PFSK-1 (cell line): ENCODE results near the gene CC2D1A.

Experiments
- FOXP2 ChIP-seq: optimal IDR thresholded peaks from 2 replicates; pipeline ENCODE3; 2011; ENCODE audit warnings: borderline replicate concordance, control low read depth, inconsistent platforms; ENCODE audit not compliant: insufficient read depth; ENCODE audit errors: extremely low read length, extremely low read depth
- POLR2AphosphoS5 ChIP-seq: IDR thresholded peaks from 2 replicates; pipeline ENCODE4 v1.6.1; 2012; ENCODE audit warnings: low read depth, mild to moderate bottlenecking, control low read depth, low read length, moderate library complexity
- SIN3A ChIP-seq: IDR thresholded peaks from 2 replicates; pipeline ENCODE4 v1.6.1; 2012; ENCODE audit warnings: mild to moderate bottlenecking, low read length, moderate library complexity, borderline replicate concordance; ENCODE audit not compliant: insufficient read depth
- TAF1 ChIP-seq: IDR thresholded peaks from 2 replicates; pipeline ENCODE4 v1.6.1; 2012; ENCODE audit warnings: low read length, control low read depth, borderline replicate concordance; ENCODE audit not compliant: insufficient read depth
- TF ChIP-seq, protein P1 (sequence below), 2 experiments: IDR thresholded peaks; 2 replicates each; pipeline versions ENCODE4 v1.6.1 to v1.8.0; 2011 to 2012; ENCODE audit warnings: low read depth in 2 of 2, low read length in 2 of 2, control low read depth in 1 of 2, inconsistent platforms in 1 of 2, mild to moderate bottlenecking in 1 of 2, moderate library complexity in 1 of 2; ENCODE audit not compliant: insufficient read depth in 1 of 2

Gene CC2D1A

DNA sequence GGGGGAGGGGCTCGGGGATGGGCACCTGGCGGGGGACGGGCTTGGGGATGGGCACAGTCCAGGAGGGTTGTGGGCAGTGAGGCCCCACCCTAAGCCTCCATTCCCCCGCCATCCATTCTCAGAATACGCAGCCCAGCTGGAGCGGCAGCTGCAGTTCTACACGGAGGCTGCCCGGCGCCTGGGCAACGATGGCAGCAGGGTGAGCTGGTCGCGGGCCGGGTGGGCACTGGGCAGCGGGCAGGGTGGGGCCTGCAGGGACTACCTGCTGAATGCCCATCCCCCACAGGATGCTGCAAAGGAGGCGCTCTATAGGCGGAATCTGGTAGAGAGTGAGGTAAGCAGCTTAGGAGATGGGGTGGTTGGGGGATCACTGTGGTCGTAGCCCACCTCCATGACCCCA lies 24.0 kb downstream of the CC2D1A start:
- TF ChIP-seq FOXP2 (no peak), POLR2AphosphoS5 (no peak), SIN3A (no peak), TAF1 (no peak)
- TF ChIP-seq, protein P1, sequence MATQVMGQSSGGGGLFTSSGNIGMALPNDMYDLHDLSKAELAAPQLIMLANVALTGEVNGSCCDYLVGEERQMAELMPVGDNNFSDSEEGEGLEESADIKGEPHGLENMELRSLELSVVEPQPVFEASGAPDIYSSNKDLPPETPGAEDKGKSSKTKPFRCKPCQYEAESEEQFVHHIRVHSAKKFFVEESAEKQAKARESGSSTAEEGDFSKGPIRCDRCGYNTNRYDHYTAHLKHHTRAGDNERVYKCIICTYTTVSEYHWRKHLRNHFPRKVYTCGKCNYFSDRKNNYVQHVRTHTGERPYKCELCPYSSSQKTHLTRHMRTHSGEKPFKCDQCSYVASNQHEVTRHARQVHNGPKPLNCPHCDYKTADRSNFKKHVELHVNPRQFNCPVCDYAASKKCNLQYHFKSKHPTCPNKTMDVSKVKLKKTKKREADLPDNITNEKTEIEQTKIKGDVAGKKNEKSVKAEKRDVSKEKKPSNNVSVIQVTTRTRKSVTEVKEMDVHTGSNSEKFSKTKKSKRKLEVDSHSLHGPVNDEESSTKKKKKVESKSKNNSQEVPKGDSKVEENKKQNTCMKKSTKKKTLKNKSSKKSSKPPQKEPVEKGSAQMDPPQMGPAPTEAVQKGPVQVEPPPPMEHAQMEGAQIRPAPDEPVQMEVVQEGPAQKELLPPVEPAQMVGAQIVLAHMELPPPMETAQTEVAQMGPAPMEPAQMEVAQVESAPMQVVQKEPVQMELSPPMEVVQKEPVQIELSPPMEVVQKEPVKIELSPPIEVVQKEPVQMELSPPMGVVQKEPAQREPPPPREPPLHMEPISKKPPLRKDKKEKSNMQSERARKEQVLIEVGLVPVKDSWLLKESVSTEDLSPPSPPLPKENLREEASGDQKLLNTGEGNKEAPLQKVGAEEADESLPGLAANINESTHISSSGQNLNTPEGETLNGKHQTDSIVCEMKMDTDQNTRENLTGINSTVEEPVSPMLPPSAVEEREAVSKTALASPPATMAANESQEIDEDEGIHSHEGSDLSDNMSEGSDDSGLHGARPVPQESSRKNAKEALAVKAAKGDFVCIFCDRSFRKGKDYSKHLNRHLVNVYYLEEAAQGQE (IDR thresholded peaks at IDR 0.05; ENCODE audit: insufficient read depth in 1 of 2, low read depth in 2 of 2, low read length in 2 of 2): no peak

DNA sequence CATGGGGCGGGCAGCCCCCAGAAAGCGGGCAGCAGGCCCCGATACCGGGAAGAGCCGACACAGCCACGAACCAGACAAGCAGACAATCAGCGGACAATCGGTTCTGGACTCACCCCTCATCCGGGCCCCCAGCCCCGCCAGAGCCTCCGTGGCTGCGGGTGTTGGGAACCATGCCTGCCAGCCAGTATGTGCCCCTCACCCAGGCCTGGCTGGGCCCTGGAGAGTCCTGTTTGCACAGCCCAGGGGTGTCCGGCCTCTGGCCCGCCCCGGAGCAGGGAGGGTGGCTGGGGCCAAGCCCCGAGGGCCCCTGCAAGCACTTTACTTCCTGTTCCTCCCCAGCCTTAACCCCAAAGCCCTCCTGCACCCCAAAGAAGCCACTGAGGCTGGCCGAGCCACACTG lies 24.4 kb downstream of the CC2D1A start:
- TF ChIP-seq POLR2AphosphoS5: no peak
- no peak for TF ChIP-seq TAF1
- TF ChIP-seq, protein P1 (IDR thresholded peaks at IDR 0.05; ENCODE audit: insufficient read depth in 1 of 2, low read depth in 2 of 2, low read length in 2 of 2): no peak
- no peak for TF ChIP-seq FOXP2
- TF ChIP-seq SIN3A: no peak

DNA sequence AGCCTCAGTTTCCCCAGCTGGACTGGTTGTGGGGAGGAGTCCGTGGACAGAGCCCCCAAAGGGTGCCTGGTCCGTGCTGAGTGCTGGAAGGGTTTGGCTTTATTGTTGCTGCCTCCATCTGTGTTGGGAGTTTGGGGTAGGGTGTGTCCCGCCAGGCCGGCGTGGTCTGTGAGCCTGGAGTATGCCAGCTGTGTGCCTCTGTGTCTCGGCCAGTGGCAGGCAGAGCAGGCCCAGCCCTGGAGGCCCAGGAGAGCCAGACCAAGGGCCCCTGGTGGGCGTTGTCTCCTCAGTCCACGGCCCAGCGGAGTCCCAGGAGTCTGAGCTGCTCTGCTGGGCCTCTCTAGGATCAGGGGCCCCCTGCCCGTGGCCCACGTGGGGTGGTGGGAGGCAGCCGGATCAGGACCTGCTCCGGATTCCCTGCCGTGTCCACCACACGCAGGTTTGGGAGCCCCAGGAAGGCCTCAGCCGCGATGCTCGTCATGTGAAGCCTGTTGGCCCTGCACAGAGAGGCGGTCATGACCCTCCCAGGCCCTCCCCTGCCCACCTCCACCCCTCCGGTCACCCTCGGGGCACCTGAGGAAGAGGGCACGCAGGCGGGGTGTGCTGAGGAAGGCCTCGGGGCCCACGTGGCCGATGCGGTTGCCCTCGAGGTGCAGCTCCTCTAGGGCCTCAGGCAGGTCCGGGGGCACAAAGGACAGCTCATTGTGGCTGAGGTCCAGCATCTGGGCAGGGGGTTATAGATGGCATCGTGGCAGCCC lies 25.6 kb downstream of the CC2D1A start:
- TF ChIP-seq POLR2AphosphoS5 (no peak), SIN3A (no peak), TAF1 (no peak), FOXP2 (no peak)
- TF ChIP-seq, protein P1 (IDR thresholded peaks at IDR 0.05; ENCODE audit: insufficient read depth in 1 of 2, low read depth in 2 of 2, low read length in 2 of 2): no peak

DNA sequence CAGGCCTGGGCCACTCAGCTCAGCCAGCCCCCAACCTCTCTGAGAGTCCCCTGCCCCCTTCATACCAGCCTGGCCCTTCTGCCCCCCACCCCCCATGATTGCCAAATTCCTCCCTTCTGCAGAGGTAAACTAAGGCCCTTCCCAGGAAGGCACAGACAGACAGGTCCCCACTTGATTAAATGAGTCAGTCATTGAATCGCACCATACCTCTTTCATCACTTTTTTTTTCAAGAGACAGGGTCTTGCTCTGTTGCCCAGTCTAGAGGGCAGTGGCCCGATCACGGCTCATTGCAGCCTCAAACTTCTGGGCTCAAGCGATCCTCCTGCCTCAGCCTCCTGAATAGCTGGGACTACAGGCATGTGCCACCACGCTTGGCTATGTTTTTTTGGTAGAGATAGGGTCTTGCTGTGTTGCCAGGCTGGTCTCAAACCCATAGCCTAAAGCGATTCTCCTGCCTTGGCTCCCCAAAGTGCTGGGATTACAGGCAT lies 26.2 kb downstream of the CC2D1A start:
- TF ChIP-seq POLR2AphosphoS5 (no peak), SIN3A (no peak)
- TF ChIP-seq, protein P1 (IDR thresholded peaks at IDR 0.05; ENCODE audit: insufficient read depth in 1 of 2, low read depth in 2 of 2, low read length in 2 of 2): no peak
